Testis (tissue), 2 donors: ENCODE data around the gene ST7.
"Not testable (repeated sequence)": the region's sequence is repeated elsewhere in the genome, so short reads cannot be mapped to it uniquely, and the experiment has no call there.

Source experiments
- CTCF ChIP-seq, 3 experiments: fragments of 450-650 bp in 2 of 3; fragments of 200-600 bp in 1 of 3; sonication (generic) in 1 of 3; IDR thresholded peaks; one replicate each; pipeline ENCODE4 v1.5.1; 2016 to 2019; ENCODE audit warnings: antibody characterized with exemption in 3 of 3, mild to moderate bottlenecking in 2 of 3, moderate library complexity in 1 of 3
- POLR2A ChIP-seq: fragments of 450-650 bp; IDR thresholded peaks from one replicate; pipeline ENCODE4 v1.6.1; 2017; ENCODE audit warnings: antibody characterized with exemption, mild to moderate bottlenecking, moderate library complexity

- not testable (repeated sequence) for TF ChIP-seq CTCF (IDR thresholded peaks at IDR 0.05); POLR2A
Measured at GRCh38 chr7:117120321-117120720, 167.0 kb downstream of the ST7 start.
